Measurements from ENCODE around the gene SND1. TPM values are rescaled to one million over a fixed set of nuclear protein-coding genes. Genes with fewer than 3 reads are reported as not detected.

The SND1 gene
- total and polyA plus RNA-seq, 2 of the 4 experiments (the other 2 are of a cell fraction): 154 to 294 TPM

DNA sequence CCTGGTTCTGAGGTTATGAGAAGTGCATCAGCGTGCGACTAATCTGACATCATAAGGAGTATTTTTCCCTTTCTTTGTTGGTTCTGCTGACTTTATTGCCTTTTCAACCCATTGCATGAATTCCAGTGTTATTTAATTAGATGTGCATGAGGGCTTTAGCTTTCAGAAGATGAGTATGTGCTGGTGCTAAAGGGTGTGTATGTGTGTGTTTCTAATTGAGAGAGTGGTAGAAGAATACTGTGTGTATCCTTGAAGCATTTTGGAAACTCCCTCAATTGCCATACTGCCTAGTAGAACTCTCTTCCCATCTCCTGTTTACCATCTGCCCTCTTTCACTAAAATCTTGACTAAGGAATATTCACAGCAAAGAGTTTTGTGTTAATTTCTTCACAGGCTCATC lies 158.1 kb downstream of the SND1 start:
- no peak overlapping the region for H2BK15ac ChIP-seq (ENCODE audit: low read depth, low read length)
- in situ Hi-C loops (cut with MboI; ENCODE audit: low sequenced_read_pairs): no loop called here
- H3K56ac ChIP-seq (ENCODE audit: extremely low read depth, insufficient read depth, low read length): no peak overlapping the region
- ATAC-seq (ENCODE audit: low read depth) (no peak), DNase-seq (no peak)
- BruUV-seq (replicated peaks): no TSS peak
- WGBS, 2 experiments (ENCODE audit: extremely low coverage in 2 of 2, insufficient read length in 1 of 2): no CpG with 5 or more reads among the region's 2 CpGs
- H2AFZ ChIP-seq (replicated peaks; ENCODE audit: low read length, poor library complexity): no peak overlapping the region
- dilution Hi-C loops (cut with HindIII; ENCODE audit: low sequenced_read_pairs, unreplicated experiment): no loop called here
- no peak overlapping the region for H2AK5ac ChIP-seq (ENCODE audit: low read depth, low read length)
- no peak overlapping the region for H3K14ac ChIP-seq (replicated peaks; ENCODE audit: low read depth, low read length)
- H4K5ac ChIP-seq (ENCODE audit: low read depth, low read length): no peak overlapping the region
- intact Hi-C loops (cut with micrococcal nuclease): no loop called here
- H3K4me2 ChIP-seq (ENCODE audit: low read depth, low read length): no peak overlapping the region
- peaks cover 11% of the 10 kb centered on the region for H3K9me1 ChIP-seq (ENCODE audit: insufficient read depth, low read length)
- peaks cover 7% of the 10 kb centered on the region for H3K36me3 ChIP-seq (ENCODE audit: control insufficient read depth, insufficient read depth, low read length)
- no peak overlapping the region for H3K4me3 ChIP-seq (ENCODE audit: insufficient read depth, low read depth, low read length)
- H3K79me1 ChIP-seq (ENCODE audit: low read depth in 1 of 2, low read length in 2 of 2): peaks cover 52 to 77% of the 10 kb centered on the region in 2 experiments
- H3K23ac ChIP-seq (ENCODE audit: low read depth, low read length): no peak overlapping the region
- CTCF ChIA-PET: interaction anchor here (0.5 to 1.3 kb wide), 2 partner anchors 12 to 102 kb away, joined by 4 read pairs; no protein-coding TSS in a partner anchor
- no peak overlapping the region for H3K18ac ChIP-seq (ENCODE audit: low read depth, low read length)
- H2AK9ac ChIP-seq (replicated peaks; ENCODE audit: low read depth, low read length, poor library complexity): no peak overlapping the region
- H2BK5ac ChIP-seq (ENCODE audit: low read depth, low read length, poor library complexity, severe bottlenecking): no peak overlapping the region
- no peak overlapping the region for H4K8ac ChIP-seq (ENCODE audit: low read depth in 2 of 2, low read length in 2 of 2)
- H3K4ac ChIP-seq (ENCODE audit: low read depth, low read length): no peak overlapping the region
- H4K20me1 ChIP-seq (ENCODE audit: insufficient read depth, low read length): peaks cover 67% of the 10 kb centered on the region
- peaks cover 8% of the 10 kb centered on the region for H3K4me1 ChIP-seq (ENCODE audit: control insufficient read depth, insufficient read depth, low read length)
- no peak overlapping the region for H2BK120ac ChIP-seq (ENCODE audit: low read depth, low read length)
- no peak overlapping the region for H3K27ac ChIP-seq (ENCODE audit: insufficient read depth, low read length)
- POLR2A ChIA-PET (ENCODE audit: unreplicated experiment): no interaction called here
- TF ChIP-seq BHLHE40 (IDR thresholded peaks at IDR 0.05; ENCODE audit: low read depth, low read length): no peak
- no peak for TF ChIP-seq POLR2A (IDR thresholded peaks at IDR 0.05; ENCODE audit: low read depth, low read length)
- no peak for TF ChIP-seq SMC3 (IDR thresholded peaks at IDR 0.05; ENCODE audit: low read depth, low read length)
- no peak for TF ChIP-seq RAD21 (IDR thresholded peaks at IDR 0.05; ENCODE audit: low read length)
- no peak for TF ChIP-seq CHD1 (IDR thresholded peaks at IDR 0.05; ENCODE audit: low read depth, low read length)
- no peak for TF ChIP-seq RFX5 (IDR thresholded peaks at IDR 0.05; ENCODE audit: low read depth, low read length)
- TF ChIP-seq FOS (IDR thresholded peaks at IDR 0.05; ENCODE audit: low read depth, low read length): no peak
- TF ChIP-seq CEBPB (IDR thresholded peaks at IDR 0.05; ENCODE audit: low read depth, low read length): no peak
- no peak for TF ChIP-seq USF2 (IDR thresholded peaks at IDR 0.05; ENCODE audit: low read depth, low read length)
- TF ChIP-seq, protein P1, sequence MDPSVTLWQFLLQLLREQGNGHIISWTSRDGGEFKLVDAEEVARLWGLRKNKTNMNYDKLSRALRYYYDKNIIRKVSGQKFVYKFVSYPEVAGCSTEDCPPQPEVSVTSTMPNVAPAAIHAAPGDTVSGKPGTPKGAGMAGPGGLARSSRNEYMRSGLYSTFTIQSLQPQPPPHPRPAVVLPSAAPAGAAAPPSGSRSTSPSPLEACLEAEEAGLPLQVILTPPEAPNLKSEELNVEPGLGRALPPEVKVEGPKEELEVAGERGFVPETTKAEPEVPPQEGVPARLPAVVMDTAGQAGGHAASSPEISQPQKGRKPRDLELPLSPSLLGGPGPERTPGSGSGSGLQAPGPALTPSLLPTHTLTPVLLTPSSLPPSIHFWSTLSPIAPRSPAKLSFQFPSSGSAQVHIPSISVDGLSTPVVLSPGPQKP (IDR thresholded peaks at IDR 0.05; ENCODE audit: borderline replicate concordance, low read depth, low read length): no peak
- no peak for TF ChIP-seq RCOR1 (IDR thresholded peaks at IDR 0.05; ENCODE audit: insufficient replicate concordance, low read length)
- no peak for TF ChIP-seq MAFK (IDR thresholded peaks at IDR 0.05; ENCODE audit: low read depth, low read length)
- no peak for TF ChIP-seq MXI1 (IDR thresholded peaks at IDR 0.05; ENCODE audit: borderline replicate concordance, low read depth, low read length)
- TF ChIP-seq MAZ (IDR thresholded peaks at IDR 0.05; ENCODE audit: borderline replicate concordance, low read depth, low read length): no peak
- TF ChIP-seq NFE2L2 (IDR thresholded peaks at IDR 0.05; ENCODE audit: low read depth, low read length): no peak
- no peak for TF ChIP-seq CTCF (conservative IDR thresholded peaks at IDR 0.05; ENCODE audit: low read depth, low read length)
- no peak overlapping the region for H2BK20ac ChIP-seq (ENCODE audit: low read depth, low read length)
- H3K27me3 ChIP-seq (ENCODE audit: control insufficient read depth, insufficient read depth, low read length): no peaks in the 10 kb centered on the region
- no peak overlapping the region for H3K9ac ChIP-seq (ENCODE audit: low read depth, low read length)
- H4K91ac ChIP-seq (ENCODE audit: insufficient read depth, low read depth, low read length): no peak overlapping the region
- no peaks in the 10 kb centered on the region for H3K9me3 ChIP-seq (ENCODE audit: control insufficient read depth, insufficient read depth, low read length)
